ENCODE results near the gene ZNF574. TPM values are rescaled to one million over a fixed set of nuclear protein-coding genes. Genes with fewer than 3 reads are reported as not detected.

Gene ZNF574
- polyA plus RNA-seq, 3 donors = 4.2 to 8.0 (median 5.3) TPM

DNA sequence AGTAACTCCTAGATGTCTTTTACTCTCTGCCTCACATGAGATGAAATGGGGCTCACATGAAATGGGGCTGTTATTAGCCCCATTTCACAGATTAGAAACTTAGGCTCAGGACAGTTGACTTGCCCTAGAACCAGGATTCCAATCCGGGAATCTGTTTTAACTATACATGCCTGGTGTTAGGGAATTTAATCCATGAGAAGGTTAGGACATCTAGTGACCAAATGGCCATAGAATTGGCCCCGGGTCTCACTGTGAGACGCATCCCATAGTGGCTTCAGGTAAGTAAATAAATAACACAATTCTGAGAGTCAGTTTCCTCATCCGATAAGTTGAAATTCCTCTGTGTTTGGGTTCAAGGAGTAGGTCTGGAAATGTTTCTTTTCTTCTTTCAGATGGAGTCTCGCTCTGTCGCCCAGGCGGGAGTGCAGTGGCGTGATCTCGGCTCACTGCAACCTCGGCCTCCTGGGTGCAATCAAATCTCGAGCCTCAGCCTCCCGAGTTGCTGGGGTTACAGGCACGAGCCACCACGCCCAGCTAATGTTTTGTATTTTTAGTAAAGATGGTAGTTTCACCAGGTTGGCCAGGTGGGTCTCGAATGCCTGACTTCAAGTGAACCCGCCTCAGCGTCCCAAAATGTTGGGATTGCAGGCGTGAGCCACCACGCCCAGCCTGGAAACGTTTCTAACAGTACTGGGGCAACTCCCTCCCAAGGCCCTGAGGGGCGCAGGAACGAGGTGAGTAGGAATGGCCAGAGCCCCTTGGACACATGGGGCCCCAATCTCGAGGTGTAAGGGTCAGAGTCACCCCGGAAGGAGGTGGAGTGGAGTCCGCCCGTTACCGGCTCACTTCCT, 1.2 kb upstream of the ZNF574 start:
- 58 to 66% (median 63%) methylated on average over 27 of the region's 27 CpGs for WGBS, 3 donors
- H3K27ac ChIP-seq (ENCODE audit: low read depth, low read length) = peak overlapping the region; percentile 97

DNA sequence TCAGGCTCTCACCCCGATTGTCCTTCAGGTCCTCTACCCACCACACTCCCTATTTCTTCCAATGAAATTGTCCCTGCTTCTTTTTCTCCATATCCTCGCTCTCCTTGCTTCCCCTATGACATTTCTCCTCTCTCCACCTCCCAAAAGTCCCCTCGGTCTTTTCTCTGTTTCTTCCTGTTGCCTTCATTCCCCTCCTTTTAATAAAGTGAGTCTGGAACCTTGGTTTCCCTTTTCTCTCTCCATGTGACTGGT, 676 bp upstream of the ZNF574 start:
- H3K27ac ChIP-seq (ENCODE audit: low read depth, low read length) = peak overlapping the region; percentile 97
- WGBS, 3 donors = 2 to 4% (median 3%) methylated on average over 3 of the region's 3 CpGs

DNA sequence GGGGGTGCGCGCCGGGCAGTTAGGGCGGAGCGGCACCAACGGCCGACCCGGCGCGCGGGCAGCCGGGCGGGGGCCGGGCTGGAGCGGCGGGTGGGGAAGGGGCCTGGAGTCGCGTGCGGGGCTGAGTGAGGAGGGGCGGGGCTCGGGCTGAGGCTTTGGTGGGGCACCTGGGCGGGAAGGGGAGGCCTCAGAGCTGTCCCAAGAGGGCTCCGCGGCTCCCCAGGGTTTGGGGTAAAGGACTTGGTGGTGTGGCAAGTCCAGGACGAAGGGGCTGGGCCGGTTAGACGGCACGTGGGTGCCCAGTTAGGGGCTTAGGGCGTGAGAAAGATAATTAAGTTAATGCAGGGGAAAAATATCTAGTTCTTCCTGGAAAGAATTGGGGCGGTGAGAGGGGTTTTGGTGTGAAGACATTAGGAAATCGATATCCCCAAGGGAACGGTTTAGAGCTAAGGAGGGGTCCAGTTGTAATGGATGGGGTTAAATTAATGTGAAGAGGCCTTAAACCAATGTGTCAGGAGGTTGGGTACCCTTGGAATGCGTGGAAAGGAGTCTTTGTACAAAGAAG, 496 bp downstream of the ZNF574 start:
- 0 to 1% (median 0%) methylated on average over 19 to 33 of the region's 33 CpGs for WGBS, 3 donors
- peak overlapping the region; percentile 4 for H3K27ac ChIP-seq (ENCODE audit: low read depth, low read length)

DNA sequence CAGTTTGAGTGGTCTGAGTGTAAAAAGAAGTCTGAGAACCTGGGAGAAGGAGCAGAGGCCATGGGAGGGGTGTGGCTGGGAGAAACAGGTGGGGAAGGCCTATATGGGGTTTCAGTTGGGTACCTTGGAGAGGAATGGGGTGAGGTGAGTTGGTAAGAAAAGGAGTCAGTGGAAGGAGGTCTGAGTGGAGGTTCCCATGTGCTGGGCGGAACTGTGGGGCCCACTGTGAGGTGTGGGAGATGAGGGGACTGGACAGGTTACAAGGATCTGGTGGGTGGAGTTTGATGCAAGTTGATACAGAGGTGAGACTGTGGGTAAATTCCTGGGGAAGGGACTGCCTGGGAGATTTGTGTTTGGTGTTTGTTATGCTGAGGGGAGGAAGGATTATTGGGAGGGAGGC, 2.1 kb downstream of the ZNF574 start:
- H3K27ac ChIP-seq (ENCODE audit: low read depth, low read length) = no peak overlapping the region

DNA sequence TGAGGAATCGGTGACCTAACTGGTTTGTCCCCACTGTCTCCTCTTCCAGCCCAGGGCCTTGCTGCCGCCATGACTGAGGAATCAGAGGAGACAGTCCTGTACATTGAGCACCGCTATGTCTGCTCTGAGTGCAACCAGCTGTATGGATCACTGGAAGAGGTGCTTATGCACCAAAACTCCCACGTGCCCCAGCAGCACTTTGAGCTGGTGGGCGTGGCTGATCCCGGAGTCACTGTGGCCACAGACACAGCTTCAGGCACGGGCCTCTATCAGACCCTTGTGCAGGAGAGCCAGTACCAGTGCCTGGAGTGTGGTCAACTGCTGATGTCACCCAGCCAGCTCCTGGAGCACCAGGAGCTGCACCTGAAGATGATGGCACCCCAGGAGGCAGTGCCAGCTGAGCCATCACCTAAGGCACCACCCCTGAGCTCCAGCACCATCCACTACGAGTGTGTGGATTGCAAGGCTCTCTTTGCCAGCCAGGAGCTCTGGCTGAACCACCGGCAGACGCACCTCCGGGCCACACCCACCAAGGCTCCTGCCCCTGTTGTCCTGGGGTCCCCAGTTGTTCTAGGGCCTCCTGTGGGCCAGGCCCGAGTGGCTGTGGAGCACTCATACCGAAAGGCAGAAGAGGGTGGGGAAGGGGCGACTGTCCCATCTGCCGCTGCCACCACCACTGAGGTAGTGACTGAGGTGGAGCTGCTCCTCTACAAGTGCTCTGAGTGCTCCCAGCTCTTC, 2.7 kb downstream of the ZNF574 start:
- H3K27ac ChIP-seq (ENCODE audit: low read depth, low read length) = no peak overlapping the region
- WGBS, 3 donors = 73 to 79% (median 78%) methylated on average over 15 of the region's 15 CpGs

More for the DNA sequence above, 2.1 kb downstream of the ZNF574 start:
- 82 to 100% (median 97%) methylated on average over 1 of the region's 1 CpG for WGBS, 3 donors

DNA sequence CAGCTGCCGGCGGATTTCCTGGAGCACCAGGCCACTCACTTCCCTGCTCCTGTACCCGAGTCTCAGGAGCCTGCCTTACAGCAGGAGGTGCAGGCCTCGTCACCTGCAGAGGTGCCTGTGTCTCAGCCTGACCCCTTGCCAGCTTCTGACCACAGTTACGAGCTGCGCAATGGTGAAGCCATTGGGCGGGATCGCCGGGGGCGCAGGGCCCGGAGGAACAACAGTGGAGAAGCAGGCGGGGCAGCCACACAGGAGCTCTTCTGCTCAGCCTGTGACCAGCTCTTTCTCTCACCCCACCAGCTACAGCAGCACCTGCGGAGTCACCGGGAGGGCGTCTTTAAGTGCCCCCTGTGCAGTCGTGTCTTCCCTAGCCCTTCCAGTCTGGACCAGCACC, 3.3 kb downstream of the ZNF574 start:
- WGBS, 3 donors = 87 to 91% (median 89%) methylated on average over 16 of the region's 16 CpGs
- H3K27ac ChIP-seq (ENCODE audit: low read depth, low read length) = no peak overlapping the region

DNA sequence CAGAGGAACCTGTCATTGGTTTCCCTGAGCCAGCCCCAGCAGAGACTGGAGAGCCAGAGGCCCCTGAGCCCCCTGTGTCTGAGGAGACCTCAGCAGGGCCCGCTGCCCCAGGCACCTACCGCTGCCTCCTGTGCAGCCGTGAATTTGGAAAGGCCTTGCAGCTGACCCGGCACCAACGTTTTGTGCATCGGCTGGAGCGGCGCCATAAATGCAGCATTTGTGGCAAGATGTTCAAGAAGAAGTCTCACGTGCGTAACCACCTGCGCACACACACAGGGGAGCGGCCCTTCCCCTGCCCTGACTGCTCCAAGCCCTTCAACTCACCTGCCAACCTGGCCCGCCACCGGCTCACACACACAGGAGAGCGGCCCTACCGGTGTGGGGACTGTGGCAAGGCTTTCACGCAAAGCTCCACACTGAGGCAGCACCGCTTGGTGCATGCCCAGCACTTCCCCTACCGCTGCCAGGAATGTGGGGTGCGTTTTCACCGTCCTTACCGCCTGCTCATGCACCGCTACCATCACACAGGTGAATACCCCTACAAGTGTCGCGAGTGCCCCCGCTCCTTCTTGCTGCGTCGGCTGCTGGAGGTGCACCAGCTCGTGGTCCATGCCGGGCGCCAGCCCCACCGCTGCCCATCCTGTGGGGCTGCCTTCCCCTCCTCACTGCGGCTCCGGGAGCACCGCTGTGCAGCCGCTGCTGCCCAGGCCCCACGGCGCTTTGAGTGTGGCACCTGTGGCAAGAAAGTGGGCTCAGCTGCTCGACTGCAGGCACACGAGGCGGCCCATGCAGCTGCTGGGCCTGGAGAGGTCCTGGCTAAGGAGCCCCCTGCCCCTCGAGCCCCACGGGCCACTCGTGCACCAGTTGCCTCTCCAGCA, 4.2 kb downstream of the ZNF574 start:
- no peak overlapping the region for H3K27ac ChIP-seq (ENCODE audit: low read depth, low read length)
- WGBS, 3 donors = 91 to 94% (median 92%) methylated on average over 42 to 44 of the region's 44 CpGs

DNA sequence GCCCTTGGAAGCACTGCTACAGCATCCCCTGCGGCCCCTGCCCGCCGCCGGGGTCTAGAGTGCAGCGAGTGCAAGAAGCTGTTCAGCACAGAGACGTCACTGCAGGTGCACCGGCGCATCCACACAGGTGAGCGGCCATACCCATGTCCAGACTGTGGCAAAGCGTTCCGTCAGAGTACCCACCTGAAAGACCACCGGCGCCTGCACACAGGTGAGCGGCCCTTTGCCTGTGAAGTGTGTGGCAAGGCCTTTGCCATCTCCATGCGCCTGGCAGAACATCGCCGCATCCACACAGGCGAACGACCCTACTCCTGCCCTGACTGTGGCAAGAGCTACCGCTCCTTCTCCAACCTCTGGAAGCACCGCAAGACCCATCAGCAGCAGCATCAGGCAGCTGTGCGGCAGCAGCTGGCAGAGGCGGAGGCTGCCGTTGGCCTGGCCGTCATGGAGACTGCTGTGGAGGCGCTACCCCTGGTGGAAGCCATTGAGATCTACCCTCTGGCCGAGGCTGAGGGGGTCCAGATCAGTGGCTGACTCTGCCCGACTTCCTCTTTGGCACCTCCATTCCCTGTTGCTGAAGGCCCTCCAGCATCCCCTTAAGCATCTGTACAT, 4.9 kb downstream of the ZNF574 start:
- H3K27ac ChIP-seq (ENCODE audit: low read depth, low read length) = no peak overlapping the region

DNA sequence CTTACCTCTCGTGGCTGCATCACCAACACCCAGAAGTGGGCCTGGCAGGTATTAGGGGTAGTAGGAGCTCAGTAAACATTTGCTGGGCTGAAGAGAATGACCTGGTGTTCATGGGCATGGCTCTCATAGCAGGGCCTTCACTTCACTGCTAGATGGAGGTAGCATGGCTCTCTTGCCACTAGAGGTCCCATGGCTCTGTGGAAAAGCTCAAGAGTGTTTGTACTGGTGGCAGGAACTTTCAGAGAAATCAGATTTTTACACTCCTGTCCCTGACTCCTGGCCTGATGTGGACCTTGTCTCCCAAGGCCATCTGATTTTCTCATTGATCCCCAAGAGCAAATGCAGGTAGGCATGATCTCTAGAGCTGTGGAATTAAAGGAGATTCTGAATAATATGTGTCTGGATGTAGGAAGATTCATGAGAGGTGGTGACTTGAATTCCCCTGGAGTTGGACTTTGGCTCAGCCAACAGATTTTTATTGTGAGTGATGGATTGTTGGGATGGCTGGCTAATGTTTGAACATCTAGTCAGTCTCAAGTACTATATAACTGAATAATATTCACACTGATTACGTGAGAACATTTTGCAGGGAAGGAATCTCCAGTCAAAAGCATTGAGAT, 5.7 kb downstream of the ZNF574 start:
- WGBS, 3 donors = 65 to 83% (median 74%) methylated on average over 2 of the region's 2 CpGs

More for the DNA sequence above, 4.9 kb downstream of the ZNF574 start:
- 92 to 94% (median 94%) methylated on average over 28 of the region's 28 CpGs for WGBS, 3 donors

DNA sequence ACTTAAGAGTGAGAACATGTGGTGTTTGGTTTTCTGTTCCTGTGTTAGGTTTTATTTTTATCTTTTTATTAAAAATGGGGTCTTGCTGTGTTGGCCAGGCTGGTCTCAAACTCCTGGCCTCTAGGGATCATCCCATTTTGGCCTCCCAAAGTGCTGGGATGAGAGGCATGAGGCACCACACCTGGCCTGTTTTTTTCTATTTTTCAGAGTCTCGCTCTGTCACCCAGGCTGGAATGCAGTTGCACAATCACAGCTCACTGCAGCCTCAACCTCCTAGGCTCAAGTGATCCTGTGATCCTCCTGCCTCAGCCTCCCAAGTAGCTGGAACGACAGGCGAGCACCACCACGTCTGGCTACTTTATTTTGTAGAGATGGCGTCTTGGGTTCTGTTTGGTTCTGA, 7.6 kb downstream of the ZNF574 start:
- H3K27ac ChIP-seq (ENCODE audit: low read depth, low read length) = no peak overlapping the region
- 93 to 96% (median 96%) methylated on average over 5 of the region's 5 CpGs for WGBS, 3 donors

More for the DNA sequence above, 5.7 kb downstream of the ZNF574 start:
- no peak overlapping the region for H3K27ac ChIP-seq (ENCODE audit: low read depth, low read length)

DNA sequence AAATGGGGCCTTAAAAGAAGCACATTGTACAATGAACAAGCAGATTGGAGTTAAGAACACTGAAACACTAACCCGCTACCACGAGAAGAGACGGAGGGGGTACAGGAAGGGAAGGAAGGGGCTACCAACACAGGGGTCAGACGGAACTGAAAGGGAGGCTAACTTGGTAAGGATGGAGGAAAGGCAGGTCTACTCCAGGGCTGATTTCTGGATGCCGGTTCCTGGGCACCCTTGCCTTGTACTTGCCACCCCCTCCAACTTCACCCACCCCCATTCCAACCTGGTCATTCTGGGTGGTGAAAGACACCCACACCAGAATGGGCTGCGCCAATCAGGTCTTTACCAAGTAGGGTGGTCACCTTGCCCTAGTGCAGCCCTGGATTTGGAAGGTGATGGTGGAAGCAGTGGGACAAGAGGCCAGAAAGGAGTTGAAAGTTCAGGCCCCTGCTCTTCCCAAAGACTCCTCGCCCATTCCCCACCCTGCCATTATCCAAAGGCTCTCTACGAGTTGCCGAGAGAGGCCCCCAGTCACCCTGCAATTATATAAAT, 10.3 kb downstream of the ZNF574 start:
- no peak overlapping the region for H3K27ac ChIP-seq (ENCODE audit: low read depth, low read length)
- WGBS, 3 donors = 70 to 81% (median 79%) methylated on average over 8 to 9 of the region's 9 CpGs

DNA sequence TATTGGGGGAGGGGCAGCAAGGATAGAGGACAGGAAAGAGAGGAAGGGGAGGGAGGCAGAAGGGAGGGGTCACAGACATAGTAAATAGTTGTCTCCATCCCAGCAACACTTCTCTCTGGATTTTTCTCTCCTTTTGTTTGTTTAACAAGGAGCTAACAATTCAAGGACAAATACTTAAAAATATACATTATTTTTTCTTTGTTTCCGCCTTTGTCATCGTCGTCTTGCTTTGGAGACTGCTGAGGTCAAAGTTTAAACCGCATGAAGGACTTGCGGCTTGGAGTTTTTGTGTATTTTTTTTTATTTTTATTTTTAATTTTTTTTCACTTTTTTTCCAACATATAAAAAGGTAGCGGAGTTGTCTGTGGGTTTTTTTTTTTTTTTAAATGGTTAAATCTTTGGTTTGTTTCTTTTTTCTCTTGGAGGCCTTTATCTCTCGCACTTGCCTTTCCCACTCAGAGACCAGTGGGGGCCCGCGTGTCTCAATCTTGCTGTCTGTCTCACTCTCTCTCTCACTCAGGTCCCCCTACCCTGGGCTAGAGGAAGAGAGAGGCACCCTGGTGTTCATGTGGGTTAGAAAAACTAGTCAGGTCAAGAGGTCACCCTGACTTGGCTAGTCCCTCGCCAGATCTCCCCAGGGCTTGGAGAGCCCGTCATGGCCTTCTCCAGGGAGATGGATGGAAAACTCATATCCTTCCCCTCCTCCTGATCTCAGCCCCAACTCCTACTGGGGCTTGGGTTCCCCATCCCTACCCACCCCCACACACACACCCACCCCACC, 11.0 kb downstream of the ZNF574 start:
- no peak overlapping the region for H3K27ac ChIP-seq (ENCODE audit: low read depth, low read length)
- 66 to 85% (median 81%) methylated on average over 11 of the region's 11 CpGs for WGBS, 3 donors

DNA sequence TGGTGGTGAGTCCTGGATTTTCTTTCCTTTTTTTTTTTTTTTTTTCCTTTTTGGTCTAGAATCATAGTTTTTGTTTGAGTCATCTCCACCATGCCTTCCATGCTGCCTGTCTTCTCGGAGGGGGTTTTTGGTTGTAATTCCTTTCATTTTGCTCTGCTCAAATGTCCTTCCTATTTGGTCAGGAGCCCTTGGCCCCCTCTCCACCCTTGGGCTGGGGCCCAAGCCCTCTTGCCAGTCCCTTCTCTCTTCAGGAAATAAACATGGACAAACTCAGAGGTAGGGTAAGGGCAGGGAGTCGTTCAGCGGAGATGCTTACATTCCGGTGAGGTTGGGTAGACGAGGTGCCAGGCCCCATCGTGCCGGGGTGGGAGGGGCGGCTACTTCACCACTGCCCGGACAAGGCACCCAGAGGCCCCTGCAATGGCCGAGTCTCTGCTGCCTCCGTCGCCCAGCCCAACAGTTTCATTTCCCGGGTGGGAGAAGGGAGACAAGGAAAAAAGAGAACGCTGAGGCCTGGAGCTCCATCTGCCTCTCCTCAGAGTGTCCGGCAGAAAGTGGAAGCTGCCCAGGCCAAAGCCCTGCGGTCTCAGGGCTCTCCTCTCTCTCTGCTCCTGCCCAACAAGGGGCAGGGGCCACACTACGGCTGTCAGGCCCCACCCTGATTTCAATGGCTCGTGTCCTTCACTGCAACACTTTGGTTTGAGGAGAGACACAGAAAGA, 12.7 kb downstream of the ZNF574 start:
- WGBS, 3 donors = 66 to 72% (median 66%) methylated on average over 18 of the region's 18 CpGs
- H3K27ac ChIP-seq (ENCODE audit: low read depth, low read length) = no peak overlapping the region

DNA sequence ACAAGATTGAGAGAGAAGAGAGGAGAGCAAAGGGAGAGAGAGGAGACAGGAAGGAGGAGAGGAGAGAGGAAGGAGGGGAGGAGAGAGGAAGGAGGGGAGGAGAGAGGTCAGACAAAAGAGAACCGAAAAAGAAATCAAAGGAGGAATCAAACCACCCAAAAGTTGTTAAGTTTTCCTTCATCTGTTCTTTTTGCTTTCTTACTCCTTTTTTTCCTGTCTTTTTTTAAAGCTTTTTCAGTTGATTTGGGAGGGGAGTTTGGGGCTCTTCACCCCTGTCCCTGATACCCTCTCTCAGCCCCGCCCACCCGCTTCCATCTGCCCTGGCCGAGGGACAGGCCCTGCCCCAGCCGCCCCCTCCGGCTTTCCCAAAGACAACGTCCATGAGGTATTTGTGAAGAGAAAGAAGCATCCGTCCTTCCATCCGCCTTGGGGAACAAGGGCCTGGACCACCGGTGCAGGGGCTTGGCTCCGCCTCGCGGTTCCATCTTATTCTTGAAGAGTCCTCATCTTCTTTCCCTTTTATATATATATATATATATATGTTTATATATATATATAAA, 13.3 kb downstream of the ZNF574 start:
- WGBS, 3 donors = 79 to 81% (median 80%) methylated on average over 13 of the region's 13 CpGs
- H3K27ac ChIP-seq (ENCODE audit: low read depth, low read length) = no peak overlapping the region

DNA sequence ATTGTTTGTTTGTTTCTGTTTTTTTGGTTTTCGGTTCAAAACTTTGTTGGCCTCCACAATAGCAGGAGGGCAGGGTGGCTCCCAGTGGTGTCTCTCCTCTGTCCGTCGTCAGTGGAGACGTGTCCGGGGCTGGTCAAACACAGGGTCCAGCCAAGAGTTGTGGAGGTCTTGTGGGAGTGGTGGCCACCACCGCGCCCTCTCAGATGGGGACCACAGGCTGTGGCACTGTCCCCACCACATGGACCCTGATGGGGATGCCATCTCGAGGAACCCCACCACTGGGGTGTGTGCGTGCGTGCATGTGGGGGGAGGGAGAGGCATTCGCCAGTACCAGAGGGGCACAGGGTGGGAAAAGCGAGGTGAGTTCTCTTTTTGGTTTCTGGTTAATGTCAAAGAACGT, 13.8 kb downstream of the ZNF574 start:
- 89 to 91% (median 90%) methylated on average over 13 of the region's 13 CpGs for WGBS, 3 donors
- H3K27ac ChIP-seq (ENCODE audit: low read depth, low read length) = no peak overlapping the region

DNA sequence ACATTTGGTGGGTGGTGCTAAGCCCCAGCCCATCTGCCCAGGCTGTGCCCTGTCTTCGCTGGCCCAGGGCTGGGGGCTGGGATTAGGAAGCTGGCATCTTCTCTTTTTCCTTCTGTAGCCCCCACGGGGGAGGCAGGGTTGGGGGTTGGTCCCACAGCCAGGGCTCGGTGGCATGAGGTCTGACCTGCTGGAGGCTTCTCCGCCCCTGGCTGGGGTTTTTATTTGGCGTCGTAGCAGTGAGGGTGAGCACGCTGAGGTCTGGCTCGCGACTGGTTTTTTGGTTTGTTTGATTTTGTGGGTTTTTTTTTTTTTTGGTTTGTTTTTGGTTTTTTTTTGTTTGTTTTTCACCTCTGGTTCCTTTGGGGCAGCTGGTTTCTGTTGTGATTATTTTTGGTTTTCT, 14.7 kb downstream of the ZNF574 start:
- 59 to 77% (median 76%) methylated on average over 9 of the region's 9 CpGs for WGBS, 3 donors
- no peak overlapping the region for H3K27ac ChIP-seq (ENCODE audit: low read depth, low read length)
